Stimulated activated CD8-positive, alpha-beta memory T cell treated with anti-CD3 and anti-CD28 coated beads, Interleukin-7, amount 100 ng/mL, for 24 hours (primary cell): ENCODE results near the gene BRINP2.

Source experiments
- DNase-seq: peaks from one replicate; pipeline ENCODE4 v3.0.0-alpha.2; 2020; ENCODE audit warnings: low read depth

BRINP2 gene, protein sequence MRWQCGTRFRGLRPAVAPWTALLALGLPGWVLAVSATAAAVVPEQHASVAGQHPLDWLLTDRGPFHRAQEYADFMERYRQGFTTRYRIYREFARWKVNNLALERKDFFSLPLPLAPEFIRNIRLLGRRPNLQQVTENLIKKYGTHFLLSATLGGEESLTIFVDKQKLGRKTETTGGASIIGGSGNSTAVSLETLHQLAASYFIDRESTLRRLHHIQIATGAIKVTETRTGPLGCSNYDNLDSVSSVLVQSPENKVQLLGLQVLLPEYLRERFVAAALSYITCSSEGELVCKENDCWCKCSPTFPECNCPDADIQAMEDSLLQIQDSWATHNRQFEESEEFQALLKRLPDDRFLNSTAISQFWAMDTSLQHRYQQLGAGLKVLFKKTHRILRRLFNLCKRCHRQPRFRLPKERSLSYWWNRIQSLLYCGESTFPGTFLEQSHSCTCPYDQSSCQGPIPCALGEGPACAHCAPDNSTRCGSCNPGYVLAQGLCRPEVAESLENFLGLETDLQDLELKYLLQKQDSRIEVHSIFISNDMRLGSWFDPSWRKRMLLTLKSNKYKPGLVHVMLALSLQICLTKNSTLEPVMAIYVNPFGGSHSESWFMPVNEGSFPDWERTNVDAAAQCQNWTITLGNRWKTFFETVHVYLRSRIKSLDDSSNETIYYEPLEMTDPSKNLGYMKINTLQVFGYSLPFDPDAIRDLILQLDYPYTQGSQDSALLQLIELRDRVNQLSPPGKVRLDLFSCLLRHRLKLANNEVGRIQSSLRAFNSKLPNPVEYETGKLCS

DNA sequence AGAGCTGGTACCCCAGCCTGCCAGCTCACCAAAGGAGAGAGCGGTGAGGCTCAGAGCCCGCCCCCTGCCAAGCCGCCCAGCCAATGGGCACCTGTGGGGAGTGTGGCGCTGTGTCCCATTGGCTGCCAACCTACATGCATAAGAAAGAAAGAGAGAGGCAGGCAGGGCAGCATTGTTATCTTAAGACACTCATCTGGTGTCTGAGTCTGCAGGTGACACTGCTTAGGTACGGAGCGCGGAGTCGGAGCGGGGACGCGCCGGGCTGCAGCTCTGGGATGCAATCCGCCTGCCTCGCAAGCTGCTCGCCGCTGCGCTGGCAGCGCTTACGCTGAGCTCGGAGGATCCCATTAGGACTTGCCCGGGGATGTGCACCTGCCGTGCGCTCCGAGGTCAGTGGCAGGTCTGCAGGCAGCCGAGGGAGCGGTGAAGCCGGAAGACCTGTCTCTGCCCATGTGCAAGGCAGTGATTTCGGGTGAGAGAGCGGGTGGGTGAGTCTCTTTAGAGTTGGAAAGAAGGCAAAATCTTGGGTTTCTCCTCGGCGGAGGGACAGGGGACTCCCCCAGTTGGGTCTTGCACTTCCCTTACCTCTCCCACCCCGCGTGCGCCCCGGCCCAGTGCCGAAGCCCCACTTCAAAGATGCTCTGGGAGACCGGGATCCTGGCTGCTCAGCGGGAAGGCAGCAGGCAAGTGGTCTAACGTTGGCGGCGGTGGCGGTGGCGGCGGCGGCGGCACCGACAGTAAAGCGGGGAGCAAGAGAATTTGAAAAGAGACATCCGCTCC is at the start of gene BRINP2:
TSS of gene BRINP2 (plus strand) at position 203 of the 780 bp plus-strand sequence. CDS start 58,919 bp downstream, outside the sequence.
- no peak for DNase-seq

DNA sequence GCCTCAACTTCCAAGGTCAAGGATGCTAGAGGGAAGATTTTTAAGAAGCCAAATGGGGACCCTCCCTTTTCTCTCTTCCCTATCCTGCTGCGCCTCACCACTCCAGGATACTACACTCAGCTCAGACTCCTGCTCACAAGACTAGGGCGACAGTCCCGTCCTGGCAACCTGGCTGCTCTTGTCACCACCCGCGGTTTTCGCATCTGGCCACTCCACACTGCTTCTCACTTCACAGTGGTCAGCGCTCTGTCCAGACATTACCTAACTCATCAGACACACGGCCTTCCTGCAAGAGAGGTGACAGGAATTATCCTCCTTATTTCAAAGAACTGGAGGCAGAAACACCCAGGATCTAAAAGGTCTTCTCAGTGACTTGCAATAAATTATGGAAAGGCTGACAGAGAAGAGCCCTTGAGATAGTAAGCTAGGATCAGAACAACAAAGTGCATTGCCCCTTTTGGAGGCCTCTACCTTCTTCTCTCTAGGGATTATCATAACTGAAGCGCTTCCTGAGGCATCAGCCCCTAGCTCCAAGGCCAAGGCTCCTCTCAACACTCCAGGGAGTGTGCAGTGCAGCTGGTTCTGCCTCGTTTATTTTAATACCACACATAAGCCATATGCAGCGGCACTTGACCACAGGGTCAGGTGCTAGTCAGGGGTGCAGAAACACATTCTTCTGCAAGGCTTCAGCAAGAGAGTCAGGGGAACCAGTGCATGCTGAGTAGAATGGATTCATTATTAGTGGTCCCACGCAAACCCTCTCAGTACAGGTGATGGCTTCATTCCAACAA is 48.1 kb upstream of the BRINP2 start:
- no peak for DNase-seq

GRCh38 chr1:177124577-177125278 is 46.0 kb upstream of the BRINP2 start:
- no peak for DNase-seq

DNA sequence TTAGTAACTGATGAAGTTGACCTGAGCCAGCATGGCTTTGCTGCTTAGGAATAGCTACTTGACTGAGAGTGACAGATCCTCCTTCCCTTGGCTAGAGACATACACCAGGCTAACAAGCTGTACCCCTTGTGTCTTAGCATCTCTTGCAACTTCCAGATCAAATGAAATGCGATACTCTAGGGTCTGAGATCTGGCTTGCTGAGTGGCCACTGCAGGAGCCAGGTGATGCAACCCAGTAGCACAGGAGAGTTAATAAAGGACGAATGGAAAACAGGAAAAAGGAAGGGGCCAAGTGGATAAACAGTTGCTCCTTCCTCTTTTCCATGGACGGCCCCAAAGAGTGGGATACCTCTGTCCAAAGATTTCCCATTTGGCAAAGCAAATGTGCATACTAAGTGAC is 44.5 kb upstream of the BRINP2 start:
- no peak for DNase-seq

GRCh38 chr1:177128665-177129281 is 42.0 kb upstream of the BRINP2 start:
- no peak for DNase-seq

GRCh38 chr1:177130451-177130945 is 40.3 kb upstream of the BRINP2 start:
- no peak for DNase-seq

DNA sequence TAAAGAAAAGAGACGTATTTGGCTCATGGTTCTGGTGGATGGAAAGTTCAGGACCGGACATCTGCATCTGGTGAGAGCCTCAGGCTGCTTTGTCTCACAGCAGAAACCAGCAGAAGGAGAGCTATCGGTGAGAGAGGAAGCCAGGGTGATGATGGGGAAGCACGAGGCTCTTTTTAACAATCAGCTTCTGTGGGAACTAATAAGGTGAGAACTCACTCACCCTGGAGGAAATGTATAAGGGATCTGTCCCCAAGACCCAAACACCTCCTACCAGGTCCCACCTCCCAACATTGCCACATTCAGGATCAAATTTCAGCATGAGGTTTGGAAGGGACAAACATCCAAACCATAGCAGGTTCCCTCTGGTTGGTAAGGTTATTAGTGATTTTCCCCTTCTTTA is 39.0 kb upstream of the BRINP2 start:
- DNase-seq: no peak

DNA sequence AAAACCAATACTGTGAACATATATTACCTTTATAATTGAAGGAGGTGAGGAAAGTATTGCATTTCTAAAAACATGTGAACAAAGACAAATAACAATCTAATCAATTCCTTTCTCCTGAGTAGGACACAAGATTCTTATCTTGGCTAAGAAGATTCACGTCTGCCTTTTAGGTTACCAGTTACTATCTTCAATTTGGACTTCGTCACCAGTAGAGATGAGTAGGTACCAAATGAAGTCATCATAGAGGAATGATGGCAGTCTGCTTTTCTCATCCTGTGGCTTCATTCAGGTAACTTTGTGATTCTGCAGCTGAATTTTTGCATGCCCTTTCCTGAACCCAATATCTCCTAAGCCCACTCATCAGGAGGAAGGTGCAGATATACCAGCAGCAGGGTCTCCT is 38.6 kb upstream of the BRINP2 start:
- DNase-seq: no peak

GRCh38 chr1:177133977-177134538 is 36.7 kb upstream of the BRINP2 start:
- no peak for DNase-seq

GRCh38 chr1:177135250-177135649 is 35.5 kb upstream of the BRINP2 start:
- no peak for DNase-seq

DNA sequence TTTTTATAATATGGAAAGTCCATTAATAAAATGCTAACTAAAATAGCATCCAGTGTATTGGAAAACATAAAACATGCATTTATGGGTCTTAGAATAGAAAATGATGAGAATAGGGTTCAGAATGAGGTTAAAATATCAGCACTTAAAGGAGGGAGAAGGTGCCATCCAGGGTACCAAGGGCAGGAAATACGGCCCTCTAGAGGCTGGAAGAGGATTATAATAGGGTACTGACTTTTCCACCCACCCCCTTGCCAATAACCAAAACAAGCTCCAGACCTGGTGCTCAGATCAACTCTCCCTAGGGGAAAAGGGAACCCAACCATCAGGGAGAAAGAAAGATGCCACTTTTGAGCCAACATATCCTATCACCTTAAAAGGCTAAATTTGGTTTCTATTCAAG is 32.9 kb upstream of the BRINP2 start:
- DNase-seq: no peak

GRCh38 chr1:177138347-177138746 is 32.4 kb upstream of the BRINP2 start:
- DNase-seq: no peak

DNA sequence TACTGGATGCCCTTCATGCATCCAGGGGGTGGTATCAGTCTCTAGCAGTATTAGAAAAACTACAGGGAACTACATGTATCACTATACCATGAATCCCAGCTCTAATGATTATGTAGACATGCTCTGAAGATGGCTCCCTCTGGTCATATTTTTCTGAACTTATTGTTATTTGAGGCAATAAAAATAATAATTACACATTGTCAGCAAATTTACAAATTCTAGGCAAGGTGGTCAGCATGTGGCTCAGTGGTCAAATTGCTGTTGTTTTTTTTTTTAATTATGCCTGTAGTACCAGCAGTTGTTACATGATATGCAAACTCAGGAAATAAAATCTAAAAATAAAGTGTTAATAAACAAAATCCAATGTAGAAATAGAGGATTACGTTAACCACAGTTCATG is 28.7 kb upstream of the BRINP2 start:
- no peak for DNase-seq

- DNase-seq: no peak
Observed at GRCh38 chr1:177142791-177143271, 27.9 kb upstream of the BRINP2 start.

- no peak for DNase-seq
Observed at GRCh38 chr1:177145106-177146070, 25.4 kb upstream of the BRINP2 start.

GRCh38 chr1:177146499-177146898 is 24.3 kb upstream of the BRINP2 start:
- DNase-seq: no peak

GRCh38 chr1:177162243-177162642 is 8.5 kb upstream of the BRINP2 start:
- no peak for DNase-seq

- DNase-seq: no peak
Observed at GRCh38 chr1:177163844-177164379, 6.8 kb upstream of the BRINP2 start.
